ENCODE results near the gene HDAC11. TPM values are rescaled to one million over a fixed set of nuclear protein-coding genes. Genes with fewer than 3 reads are reported as not detected.

Gene HDAC11
- total and polyA plus RNA-seq, 9 of the 15 experiments (the other 6 are each of a cell fraction or from before 2014, with no cell fraction given), result 0.60 to 6.0 (median 4.5) TPM

GRCh38 chr3:13432093-13432492 lies 48.0 kb upstream of the HDAC11 start:
- H3K9ac ChIP-seq (ENCODE audit: insufficient read depth in 1 of 2, low read depth in 2 of 2, low read length in 2 of 2), result no peak overlapping the region
- intact Hi-C loops (cut with micrococcal nuclease) (no loop called here), in situ Hi-C loops (cut with MboI) (no loop called here)
- POLR2A ChIA-PET, result interaction anchor here (0.6 kb wide), 1 partner anchor 417 kb away, joined by 3 read pairs; no protein-coding TSS in a partner anchor
- H3K4me1 ChIP-seq (replicated peaks in 1 of 2; ENCODE audit: control insufficient read depth in 2 of 2, insufficient read depth in 2 of 2, low read length in 2 of 2), result peaks cover 10 to 13% of the 10 kb centered on the region in 2 experiments; a peak in 3 of 5 replicates
- ATAC-seq (no peak), DNase-seq (ENCODE audit: extremely low read depth in 1 of 4, low spot score in 3 of 4) (no peak), FAIRE-seq (no peak)
- BruUV-seq (replicated peaks), result no TSS peak
- no peaks in the 10 kb centered on the region for H3K9me1 ChIP-seq (ENCODE audit: control insufficient read depth, insufficient read depth, low read length)
- no peaks in the 10 kb centered on the region for H3K36me3 ChIP-seq (ENCODE audit: control insufficient read depth, insufficient read depth, low read length)
- H3K79me2 ChIP-seq (ENCODE audit: control insufficient read depth, insufficient read depth, low read length), result no peaks in the 10 kb centered on the region
- H4K20me1 ChIP-seq (replicated peaks; ENCODE audit: control insufficient read depth, insufficient read depth, low read length), result no peaks in the 10 kb centered on the region
- no peaks in the 10 kb centered on the region for H3K9me3 ChIP-seq (replicated peaks; ENCODE audit: control insufficient read depth, insufficient read depth, low read depth, low read length)
- 85% methylated on average over 1 of the region's 1 CpG for WGBS (ENCODE audit: insufficient coverage, low coverage, missing lambda C conversion rate)
- H2AFZ ChIP-seq (ENCODE audit: low read depth, low read length), result 0 out of 2 replicates have a peak overlapping the region, but pooled peaks have one; percentile 43
- CTCF ChIA-PET (ENCODE audit: low intra/inter-chr PET ratio), result no interaction called here
- H3K4me3 ChIP-seq, result no peak overlapping the region
- H3K4me2 ChIP-seq (ENCODE audit: insufficient read depth, low read length), result no peak overlapping the region
- no peak overlapping the region for H3K27ac ChIP-seq (ENCODE audit: extremely low read depth, low read depth, low read length)
- H3K27me3 ChIP-seq (ENCODE audit: control insufficient read depth in 2 of 2, insufficient read depth in 2 of 2, low read length in 2 of 2), result no peaks in the 10 kb centered on the region; a peak in 1 of 5 replicates
- TF ChIP-seq ZNF717 (CRISPR knock-in tag; IDR thresholded peaks at IDR 0.05), result no peak
- no peak for TF ChIP-seq HCFC1 (IDR thresholded peaks at IDR 0.05; ENCODE audit: low read depth, low read length)
- TF ChIP-seq TFAM (CRISPR knock-in tag; conservative IDR thresholded peaks at IDR 0.05), result no peak
- no peak for TF ChIP-seq FOXJ3 (CRISPR knock-in tag; IDR thresholded peaks at IDR 0.05)
- TF ChIP-seq TEAD2 (tag; IDR thresholded peaks at IDR 0.05), result no peak
- no peak for TF ChIP-seq LEF1 (IDR thresholded peaks at IDR 0.05)
- TF ChIP-seq ZNF174 (CRISPR knock-in tag; IDR thresholded peaks at IDR 0.05), result no peak
- no peak for TF ChIP-seq NCOA6 (IDR thresholded peaks at IDR 0.05)
- TF ChIP-seq, protein P1, sequence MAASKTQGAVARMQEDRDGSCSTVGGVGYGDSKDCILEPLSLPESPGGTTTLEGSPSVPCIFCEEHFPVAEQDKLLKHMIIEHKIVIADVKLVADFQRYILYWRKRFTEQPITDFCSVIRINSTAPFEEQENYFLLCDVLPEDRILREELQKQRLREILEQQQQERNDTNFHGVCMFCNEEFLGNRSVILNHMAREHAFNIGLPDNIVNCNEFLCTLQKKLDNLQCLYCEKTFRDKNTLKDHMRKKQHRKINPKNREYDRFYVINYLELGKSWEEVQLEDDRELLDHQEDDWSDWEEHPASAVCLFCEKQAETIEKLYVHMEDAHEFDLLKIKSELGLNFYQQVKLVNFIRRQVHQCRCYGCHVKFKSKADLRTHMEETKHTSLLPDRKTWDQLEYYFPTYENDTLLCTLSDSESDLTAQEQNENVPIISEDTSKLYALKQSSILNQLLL (CRISPR knock-in tag; IDR thresholded peaks at IDR 0.05; ENCODE audit: borderline replicate concordance), result no peak

All from K562 (cell line).